Breast epithelium (tissue), 3 donors: ENCODE data around the gene BCL7C.

Source experiments
- POLR2A ChIP-seq: fragments of 450-650 bp; IDR thresholded peaks from one replicate; pipeline ENCODE4 v1.6.1; 2016; ENCODE audit warnings: antibody characterized with exemption, mild to moderate bottlenecking, moderate library complexity
- POLR2AphosphoS5 ChIP-seq, 3 donors: sonication (generic); formaldehyde crosslinking; IDR thresholded peaks; one replicate each; pipeline ENCODE4 v1.6.1; 2017; ENCODE audit warnings: antibody characterized with exemption in 3 of 3
- TF ChIP-seq, protein P1 (sequence below), 3 donors: fragments of 450-650 bp; IDR thresholded peaks; one replicate each; pipeline ENCODE4 v1.5.1; 2016 to 2017; ENCODE audit warnings: antibody characterized with exemption in 3 of 3, mild to moderate bottlenecking in 3 of 3, moderate library complexity in 3 of 3

DNA sequence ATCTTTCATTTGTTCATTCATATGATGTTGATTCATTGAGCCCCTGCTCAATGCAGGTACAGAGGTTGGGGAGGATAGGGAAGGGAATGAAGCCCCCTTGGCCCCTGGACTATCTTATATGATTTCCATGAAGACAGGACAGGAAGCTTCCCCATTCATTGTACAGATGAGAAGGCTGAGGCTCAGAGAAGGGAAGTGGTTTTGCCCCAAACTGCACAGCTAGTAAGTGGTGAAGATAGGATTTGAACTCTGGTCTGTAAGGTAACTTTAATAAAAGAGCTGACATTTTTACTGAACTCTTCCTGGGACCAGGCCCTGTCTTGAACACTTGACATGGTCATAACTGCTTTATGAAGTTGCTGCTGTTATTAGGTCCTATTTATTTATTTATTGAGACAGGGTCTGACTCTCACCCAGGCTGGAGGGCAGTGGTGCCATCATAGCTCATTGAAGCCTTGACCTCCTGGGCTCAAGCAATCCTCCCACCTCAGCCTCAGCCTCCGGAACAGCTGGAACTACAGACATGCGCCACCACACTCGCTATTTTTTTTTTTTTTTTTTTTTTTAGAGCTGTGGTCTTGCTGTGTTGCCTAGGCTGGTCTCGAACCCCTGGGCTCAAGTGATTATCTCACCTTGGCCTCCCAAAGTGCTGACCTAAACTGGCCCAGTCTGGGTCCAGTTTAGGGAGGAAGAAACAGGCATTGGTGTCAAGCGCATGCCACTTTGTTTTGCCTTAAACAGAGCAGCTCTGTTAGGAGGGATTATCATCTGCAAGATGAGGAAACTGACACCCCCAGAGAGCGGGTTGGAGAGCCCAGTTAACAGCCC, 7.5 kb upstream of the BCL7C start:
- TF ChIP-seq, protein P1, sequence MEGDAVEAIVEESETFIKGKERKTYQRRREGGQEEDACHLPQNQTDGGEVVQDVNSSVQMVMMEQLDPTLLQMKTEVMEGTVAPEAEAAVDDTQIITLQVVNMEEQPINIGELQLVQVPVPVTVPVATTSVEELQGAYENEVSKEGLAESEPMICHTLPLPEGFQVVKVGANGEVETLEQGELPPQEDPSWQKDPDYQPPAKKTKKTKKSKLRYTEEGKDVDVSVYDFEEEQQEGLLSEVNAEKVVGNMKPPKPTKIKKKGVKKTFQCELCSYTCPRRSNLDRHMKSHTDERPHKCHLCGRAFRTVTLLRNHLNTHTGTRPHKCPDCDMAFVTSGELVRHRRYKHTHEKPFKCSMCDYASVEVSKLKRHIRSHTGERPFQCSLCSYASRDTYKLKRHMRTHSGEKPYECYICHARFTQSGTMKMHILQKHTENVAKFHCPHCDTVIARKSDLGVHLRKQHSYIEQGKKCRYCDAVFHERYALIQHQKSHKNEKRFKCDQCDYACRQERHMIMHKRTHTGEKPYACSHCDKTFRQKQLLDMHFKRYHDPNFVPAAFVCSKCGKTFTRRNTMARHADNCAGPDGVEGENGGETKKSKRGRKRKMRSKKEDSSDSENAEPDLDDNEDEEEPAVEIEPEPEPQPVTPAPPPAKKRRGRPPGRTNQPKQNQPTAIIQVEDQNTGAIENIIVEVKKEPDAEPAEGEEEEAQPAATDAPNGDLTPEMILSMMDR (IDR thresholded peaks at IDR 0.05) = no peak
- no peak for TF ChIP-seq POLR2A
- no peak for TF ChIP-seq POLR2AphosphoS5 (IDR thresholded peaks at IDR 0.05)
